ENCODE results near the gene ELP4. TPM values are rescaled to one million over a fixed set of nuclear protein-coding genes. Genes with fewer than 3 reads are reported as not detected.
"Not testable (repeated sequence)": the region's sequence is repeated elsewhere in the genome, so short reads cannot be mapped to it uniquely, and the experiment has no call there.

Gene ELP4
- total RNA-seq, 1 donor from 2014 or later: 21.7 TPM

- TF ChIP-seq, protein P1, sequence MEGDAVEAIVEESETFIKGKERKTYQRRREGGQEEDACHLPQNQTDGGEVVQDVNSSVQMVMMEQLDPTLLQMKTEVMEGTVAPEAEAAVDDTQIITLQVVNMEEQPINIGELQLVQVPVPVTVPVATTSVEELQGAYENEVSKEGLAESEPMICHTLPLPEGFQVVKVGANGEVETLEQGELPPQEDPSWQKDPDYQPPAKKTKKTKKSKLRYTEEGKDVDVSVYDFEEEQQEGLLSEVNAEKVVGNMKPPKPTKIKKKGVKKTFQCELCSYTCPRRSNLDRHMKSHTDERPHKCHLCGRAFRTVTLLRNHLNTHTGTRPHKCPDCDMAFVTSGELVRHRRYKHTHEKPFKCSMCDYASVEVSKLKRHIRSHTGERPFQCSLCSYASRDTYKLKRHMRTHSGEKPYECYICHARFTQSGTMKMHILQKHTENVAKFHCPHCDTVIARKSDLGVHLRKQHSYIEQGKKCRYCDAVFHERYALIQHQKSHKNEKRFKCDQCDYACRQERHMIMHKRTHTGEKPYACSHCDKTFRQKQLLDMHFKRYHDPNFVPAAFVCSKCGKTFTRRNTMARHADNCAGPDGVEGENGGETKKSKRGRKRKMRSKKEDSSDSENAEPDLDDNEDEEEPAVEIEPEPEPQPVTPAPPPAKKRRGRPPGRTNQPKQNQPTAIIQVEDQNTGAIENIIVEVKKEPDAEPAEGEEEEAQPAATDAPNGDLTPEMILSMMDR (conservative IDR thresholded peaks at IDR 0.05): no peak
Measured at GRCh38 chr11:31690041-31690440, 180.5 kb downstream of the ELP4 start.

GRCh38 chr11:31690516-31690915 is 180.9 kb downstream of the ELP4 start:
- no peaks in the 10 kb centered on the region for H3K27me3 Mint-ChIP-seq
- DNase-seq (ENCODE audit: extremely low spot score, unreplicated experiment): no peak
- H3K27ac Mint-ChIP-seq: no peak overlapping the region
- H3K4me3 Mint-ChIP-seq: no peak overlapping the region
- TF ChIP-seq, protein P1 (conservative IDR thresholded peaks at IDR 0.05): no peak
- H3K4me1 Mint-ChIP-seq (ENCODE audit: unreplicated experiment): peaks cover 7% of the 10 kb centered on the region
- H3K9me3 Mint-ChIP-seq: peaks cover 5% of the 10 kb centered on the region
- peaks cover 5% of the 10 kb centered on the region for H3K36me3 Mint-ChIP-seq

More at GRCh38 chr11:31690041-31690440, 180.5 kb downstream of the ELP4 start:
- DNase-seq (ENCODE audit: extremely low spot score, unreplicated experiment): no peak
- Mint-ChIP-seq H3K27ac (no peak overlapping the region), H3K36me3 (peaks cover 5% of the 10 kb centered on the region), H3K27me3 (no peaks in the 10 kb centered on the region), H3K4me3 (no peak overlapping the region), H3K9me3 (peaks cover 5% of the 10 kb centered on the region), H3K4me1 (ENCODE audit: unreplicated experiment) (peaks cover 7% of the 10 kb centered on the region)

DNA sequence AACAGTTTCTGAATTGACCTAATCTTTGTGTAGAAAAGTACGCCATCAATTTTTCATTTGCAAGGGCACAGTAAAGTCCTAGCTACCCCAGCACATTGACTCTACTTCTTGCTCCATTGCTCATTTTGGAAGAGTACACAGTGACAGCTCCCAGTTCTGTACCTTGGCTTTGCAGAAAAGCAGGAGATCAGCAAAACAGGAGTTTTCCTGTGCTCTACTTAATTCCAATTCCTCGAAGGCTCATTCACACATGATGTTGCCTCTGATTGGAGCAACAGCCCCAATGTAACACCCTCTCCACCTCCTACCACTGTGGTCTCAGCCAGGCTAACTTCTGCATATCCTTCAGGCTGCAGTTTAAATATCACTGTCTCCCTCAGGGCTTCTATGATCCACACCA is 182.9 kb downstream of the ELP4 start:
- no peak for DNase-seq (ENCODE audit: extremely low spot score, unreplicated experiment)
- Mint-ChIP-seq H3K36me3 (peaks cover 5% of the 10 kb centered on the region), H3K9me3 (peaks cover 5% of the 10 kb centered on the region), H3K4me1 (ENCODE audit: unreplicated experiment) (peaks cover 7% of the 10 kb centered on the region), H3K4me3 (no peak overlapping the region), H3K27me3 (no peaks in the 10 kb centered on the region), H3K27ac (no peak overlapping the region)
- TF ChIP-seq, protein P1 (conservative IDR thresholded peaks at IDR 0.05): no peak

DNA sequence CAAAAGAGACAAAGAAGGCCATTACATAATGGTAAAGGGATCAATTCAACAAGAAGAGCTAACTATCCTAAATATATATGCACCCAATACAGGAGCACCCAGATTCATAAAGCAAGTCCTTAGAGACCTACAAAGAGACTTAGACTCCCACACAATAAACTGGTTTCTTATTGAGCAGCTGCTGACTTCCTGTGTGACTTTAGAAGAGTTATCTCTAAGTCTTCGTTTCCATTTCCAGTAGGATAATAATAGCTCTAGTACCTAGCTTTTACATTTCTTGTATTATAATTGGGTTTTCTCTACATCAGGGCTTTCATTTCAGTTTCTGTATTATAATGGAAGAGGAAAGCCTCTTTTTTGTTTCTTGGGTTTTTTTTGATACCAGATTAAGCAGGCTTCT is 187.5 kb downstream of the ELP4 start:
- H3K27me3 Mint-ChIP-seq; H3K4me3 Mint-ChIP-seq; H3K27ac Mint-ChIP-seq; H3K36me3 Mint-ChIP-seq; H3K4me1 Mint-ChIP-seq (ENCODE audit: unreplicated experiment); DNase-seq (ENCODE audit: extremely low spot score, unreplicated experiment); H3K9me3 Mint-ChIP-seq: not testable (repeated sequence)

DNA sequence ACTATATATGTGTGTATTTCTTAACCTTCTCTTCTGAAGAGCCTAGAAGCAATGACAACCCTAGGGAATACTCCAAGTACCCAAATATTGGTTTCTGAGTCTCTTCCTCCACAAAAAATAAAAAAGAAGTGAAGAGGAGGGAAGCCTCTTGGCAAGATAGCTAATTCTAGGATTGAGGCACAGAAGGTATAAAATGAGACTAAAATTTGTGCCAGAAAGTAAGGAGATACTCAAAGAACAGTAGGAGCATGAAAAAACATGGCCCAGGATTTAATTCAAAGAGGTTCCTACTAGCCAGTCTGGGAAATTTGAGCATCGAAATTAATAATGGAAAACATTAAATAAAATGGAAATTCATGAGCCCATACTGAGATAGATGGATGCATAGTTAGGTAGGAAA is 189.5 kb downstream of the ELP4 start:
- TF ChIP-seq, protein P1 (conservative IDR thresholded peaks at IDR 0.05): no peak
- Mint-ChIP-seq H3K9me3 (no peaks in the 10 kb centered on the region), H3K27me3 (no peaks in the 10 kb centered on the region), H3K27ac (no peak overlapping the region), H3K36me3 (no peaks in the 10 kb centered on the region), H3K4me3 (no peak overlapping the region), H3K4me1 (ENCODE audit: unreplicated experiment) (no peaks in the 10 kb centered on the region)
- no peak for DNase-seq (ENCODE audit: extremely low spot score, unreplicated experiment)

GRCh38 chr11:31702966-31703365 is 193.4 kb downstream of the ELP4 start:
- no peaks in the 10 kb centered on the region for H3K4me1 Mint-ChIP-seq (ENCODE audit: unreplicated experiment)
- no peaks in the 10 kb centered on the region for H3K36me3 Mint-ChIP-seq
- no peak for DNase-seq (ENCODE audit: extremely low spot score, unreplicated experiment)
- H3K4me3 Mint-ChIP-seq: no peak overlapping the region
- H3K27me3 Mint-ChIP-seq: no peaks in the 10 kb centered on the region
- H3K27ac Mint-ChIP-seq: no peak overlapping the region
- H3K9me3 Mint-ChIP-seq: no peaks in the 10 kb centered on the region
- TF ChIP-seq, protein P1 (conservative IDR thresholded peaks at IDR 0.05): no peak

Data from type B pancreatic cell (in vitro differentiated cells).